Suprapubic skin (tissue), 4 donors: ENCODE measurements around the gene MAD1L1.

Experiments used
- EP300 ChIP-seq: sonication (generic); formaldehyde crosslinking; IDR thresholded peaks from one replicate; pipeline ENCODE4 v1.6.1; 2017; ENCODE audit warnings: antibody characterized with exemption
- POLR2A ChIP-seq, 2 donors: fragments of 450-650 bp; IDR thresholded peaks; one replicate each; pipeline ENCODE4 v1.6.1; 2017; ENCODE audit warnings: antibody characterized with exemption in 2 of 2, mild to moderate bottlenecking in 2 of 2, moderate library complexity in 2 of 2
- POLR2AphosphoS5 ChIP-seq, 3 donors: sonication (generic); formaldehyde crosslinking; IDR thresholded peaks; one replicate each; pipeline ENCODE4 v1.6.1; 2017; ENCODE audit warnings: antibody characterized with exemption in 3 of 3
- TF ChIP-seq, protein P1 (sequence below), 2 donors: fragments of 200-600 bp in 1 of 2; fragments of 450-650 bp in 1 of 2; sonication (generic) in 1 of 2; IDR thresholded peaks; one replicate each; pipeline ENCODE4 v1.5.1; 2016 to 2019; ENCODE audit warnings: antibody characterized with exemption in 2 of 2, mild to moderate bottlenecking in 1 of 2, moderate library complexity in 1 of 2

- TF ChIP-seq EP300 (no peak), POLR2AphosphoS5 (IDR thresholded peaks at IDR 0.05) (no peak), POLR2A (IDR thresholded peaks at IDR 0.05) (no peak)
- TF ChIP-seq, protein P1, sequence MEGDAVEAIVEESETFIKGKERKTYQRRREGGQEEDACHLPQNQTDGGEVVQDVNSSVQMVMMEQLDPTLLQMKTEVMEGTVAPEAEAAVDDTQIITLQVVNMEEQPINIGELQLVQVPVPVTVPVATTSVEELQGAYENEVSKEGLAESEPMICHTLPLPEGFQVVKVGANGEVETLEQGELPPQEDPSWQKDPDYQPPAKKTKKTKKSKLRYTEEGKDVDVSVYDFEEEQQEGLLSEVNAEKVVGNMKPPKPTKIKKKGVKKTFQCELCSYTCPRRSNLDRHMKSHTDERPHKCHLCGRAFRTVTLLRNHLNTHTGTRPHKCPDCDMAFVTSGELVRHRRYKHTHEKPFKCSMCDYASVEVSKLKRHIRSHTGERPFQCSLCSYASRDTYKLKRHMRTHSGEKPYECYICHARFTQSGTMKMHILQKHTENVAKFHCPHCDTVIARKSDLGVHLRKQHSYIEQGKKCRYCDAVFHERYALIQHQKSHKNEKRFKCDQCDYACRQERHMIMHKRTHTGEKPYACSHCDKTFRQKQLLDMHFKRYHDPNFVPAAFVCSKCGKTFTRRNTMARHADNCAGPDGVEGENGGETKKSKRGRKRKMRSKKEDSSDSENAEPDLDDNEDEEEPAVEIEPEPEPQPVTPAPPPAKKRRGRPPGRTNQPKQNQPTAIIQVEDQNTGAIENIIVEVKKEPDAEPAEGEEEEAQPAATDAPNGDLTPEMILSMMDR (IDR thresholded peaks at IDR 0.05) = no peak
Measured at GRCh38 chr7:1970895-1971294, 261.9 kb downstream of the MAD1L1 start.
